Caco-2 (cell line): ENCODE measurements around the gene CENPL. TPM values are rescaled to one million over a fixed set of nuclear protein-coding genes. Genes with fewer than 3 reads are reported as not detected.
"Not testable (repeated sequence)": the region's sequence is repeated elsewhere in the genome, so short reads cannot be mapped to it uniquely, and the experiment has no call there.

Experiments
- BruUV-seq: library from RNA; stranded (reverse); fragments of 400-500 nt; replicated peaks from 2 replicates; lab custom pipeline; 2021; lab: Mats Ljungman, UMichigan
- CTCF ChIA-PET: fragments of 300-600 bp; sonication (Branson Sonifier 250); formaldehyde crosslinking; loops from one replicate; lab custom pipeline; 2022; ENCODE audit warnings: antibody characterized with exemption; lab: Charles Lee
- POLR2A ChIA-PET: fragments of 300-600 bp; sonication (Branson Sonifier 250); formaldehyde crosslinking; loops from one replicate; lab custom pipeline; 2022; ENCODE audit warnings: antibody characterized with exemption; lab: Charles Lee
- DNase-seq, 2 experiments: peaks; one replicate each; pipeline versions ENCODE4 v3.0.0 to v3.0.0-alpha.2; 2020 to 2022
- H3K27me3 ChIP-seq: replicated peaks from 2 replicates; pipeline ENCODE4 v1.6.0; 2011; ENCODE audit warnings: low read length; ENCODE audit not compliant: control insufficient read depth, insufficient read depth
- H3K36me3 ChIP-seq: 2 replicates; pipeline ENCODE4 v1.5.1; 2011; ENCODE audit warnings: low read length; ENCODE audit not compliant: control insufficient read depth, insufficient read depth
- H3K4me1 ChIP-seq: fragments of 250-450 bp; sonication (Bioruptor Pico); 2 replicates; pipeline ENCODE4 v1.5.1; 2020; ENCODE audit warnings: mild to moderate bottlenecking
- H3K4me3 ChIP-seq: 2 replicates; pipeline ENCODE4 v1.5.1; 2011; ENCODE audit warnings: low read depth, mild to moderate bottlenecking, control low read depth, low read length
- H3K9me3 ChIP-seq: fragments of 250-450 bp; sonication (Bioruptor Pico); 2 replicates; pipeline ENCODE4 v1.5.1; 2020; ENCODE audit warnings: mild to moderate bottlenecking, moderate library complexity
- H3K27ac Mint-ChIP-seq: one replicate; pipeline ENCODE4 v1.8.0; 2022; ENCODE audit warnings: mixed read lengths; ENCODE audit not compliant: unreplicated experiment
- H3K27me3 Mint-ChIP-seq: one replicate; pipeline ENCODE4 v1.8.0; 2022; ENCODE audit warnings: mixed read lengths; ENCODE audit not compliant: insufficient read depth, unreplicated experiment
- H3K36me3 Mint-ChIP-seq: one replicate; pipeline ENCODE4 v1.8.0; 2022; ENCODE audit warnings: mild to moderate bottlenecking, mixed read lengths; ENCODE audit not compliant: insufficient read depth, unreplicated experiment
- H3K4me1 Mint-ChIP-seq: one replicate; pipeline ENCODE4 v1.8.0; 2022; ENCODE audit warnings: low read depth, mixed read lengths; ENCODE audit not compliant: unreplicated experiment
- H3K4me3 Mint-ChIP-seq: one replicate; pipeline ENCODE4 v1.8.0; 2022; ENCODE audit warnings: mild to moderate bottlenecking, moderate library complexity, mixed read lengths; ENCODE audit not compliant: unreplicated experiment
- H3K9me3 Mint-ChIP-seq: one replicate; pipeline ENCODE4 v1.8.0; 2022; ENCODE audit warnings: mixed read lengths; ENCODE audit not compliant: unreplicated experiment
- CTCF ChIP-seq, 2 experiments: fragments of 200-600 bp in 1 of 2; IDR thresholded peaks; 1 replicate in 1 of 2; 2 replicates in 1 of 2; pipeline versions ENCODE4 v1.5.1 to v1.8.0; 2011 to 2022; ENCODE audit warnings: antibody characterized with exemption in 1 of 2, control low read depth in 1 of 2, inconsistent platforms in 1 of 2, low read depth in 1 of 2, low read length in 1 of 2, mild to moderate bottlenecking in 1 of 2, moderate library complexity in 1 of 2; ENCODE audit not compliant: insufficient read depth in 1 of 2, severe bottlenecking in 1 of 2, unreplicated experiment in 1 of 2
- intact Hi-C: fragments of 100-400 bp; cut with micrococcal nuclease; formaldehyde crosslinking; loops from one replicate; pipeline ENCODE4 v1.10.0; 2022; ENCODE audit not compliant: unreplicated experiment
- total RNA-seq: library from RNA; stranded (reverse); gene quantifications from 2 replicates; pipeline ENCODE4 v1.2.3, GENCODE V29; 2022

The CENPL gene
- total RNA-seq, 1 experiment from 2014 or later: 21.3 TPM

- no peaks in the 10 kb centered on the region for H3K27me3 ChIP-seq
- POLR2A ChIA-PET: interaction anchor here (0.5 kb wide), 1 partner anchor 242 kb away, joined by 3 read pairs; the partner anchor contains the start of gene RC3H1
- H3K4me1 ChIP-seq: no peaks in the 10 kb centered on the region
- CTCF ChIA-PET: no interaction called here
- no peak overlapping the region for H3K4me3 Mint-ChIP-seq
- no peak overlapping the region for H3K4me3 ChIP-seq
- no peak for DNase-seq
- no peak overlapping the region for H3K27ac Mint-ChIP-seq
- H3K36me3 ChIP-seq: peaks cover 2% of the 10 kb centered on the region; the same call in 1 of the 2 replicates
- H3K4me1 Mint-ChIP-seq: no peaks in the 10 kb centered on the region
- H3K9me3 Mint-ChIP-seq: peaks cover 13% of the 10 kb centered on the region
- H3K9me3 ChIP-seq: no peaks in the 10 kb centered on the region
- no peaks in the 10 kb centered on the region for H3K27me3 Mint-ChIP-seq
- intact Hi-C loops: no loop called here
- TF ChIP-seq CTCF (IDR thresholded peaks at IDR 0.05; ENCODE audit: insufficient read depth in 1 of 2, low read depth in 1 of 2, low read length in 1 of 2, severe bottlenecking in 1 of 2, unreplicated experiment in 1 of 2): no peak
- no TSS peak for BruUV-seq
- H3K36me3 Mint-ChIP-seq: peaks cover 47% of the 10 kb centered on the region
Observed at GRCh38 chr1:173779936-173780335, 44.7 kb downstream of the CENPL start.

- H3K4me3 Mint-ChIP-seq: no peak overlapping the region
- CTCF ChIA-PET: no interaction called here
- POLR2A ChIA-PET: no interaction called here
- no peaks in the 10 kb centered on the region for H3K4me1 Mint-ChIP-seq
- no peaks in the 10 kb centered on the region for H3K4me1 ChIP-seq
- TF ChIP-seq CTCF (IDR thresholded peaks at IDR 0.05; ENCODE audit: insufficient read depth in 1 of 2, low read depth in 1 of 2, low read length in 1 of 2, severe bottlenecking in 1 of 2, unreplicated experiment in 1 of 2): no peak
- H3K36me3 ChIP-seq: peaks cover 2% of the 10 kb centered on the region; the same call in 1 of the 2 replicates
- peaks cover 13% of the 10 kb centered on the region for H3K9me3 Mint-ChIP-seq
- peaks cover 25% of the 10 kb centered on the region for H3K36me3 Mint-ChIP-seq
- H3K27me3 Mint-ChIP-seq: no peaks in the 10 kb centered on the region
- no TSS peak for BruUV-seq
- H3K27ac Mint-ChIP-seq: no peak overlapping the region
- DNase-seq: no peak
- no peaks in the 10 kb centered on the region for H3K27me3 ChIP-seq
- H3K4me3 ChIP-seq: no peak overlapping the region
- H3K9me3 ChIP-seq: no peaks in the 10 kb centered on the region
- intact Hi-C loops: no loop called here
Observed at GRCh38 chr1:173775578-173776226, 49.0 kb downstream of the CENPL start.

- ChIA-PET CTCF (no interaction called here), POLR2A (no interaction called here)
- no peak overlapping the region for H3K27ac Mint-ChIP-seq
- no peaks in the 10 kb centered on the region for H3K4me1 Mint-ChIP-seq
- intact Hi-C loops: no loop called here
- no peaks in the 10 kb centered on the region for H3K36me3 ChIP-seq
- H3K36me3 Mint-ChIP-seq: peaks cover 5% of the 10 kb centered on the region
- TF ChIP-seq CTCF (IDR thresholded peaks at IDR 0.05; ENCODE audit: insufficient read depth in 1 of 2, low read depth in 1 of 2, low read length in 1 of 2, severe bottlenecking in 1 of 2, unreplicated experiment in 1 of 2): no peak
- H3K27me3 ChIP-seq: no peaks in the 10 kb centered on the region
- no peak overlapping the region for H3K4me3 Mint-ChIP-seq
- H3K4me1 ChIP-seq: no peaks in the 10 kb centered on the region
- H3K27me3 Mint-ChIP-seq: no peaks in the 10 kb centered on the region
- BruUV-seq: no TSS peak
- H3K9me3 Mint-ChIP-seq: peaks cover 4% of the 10 kb centered on the region
- no peak overlapping the region for H3K4me3 ChIP-seq
- no peaks in the 10 kb centered on the region for H3K9me3 ChIP-seq
- DNase-seq: no peak
Observed at GRCh38 chr1:173771560-173771959, 53.1 kb downstream of the CENPL start.

GRCh38 chr1:173770330-173770729 lies 54.4 kb downstream of the CENPL start:
- H3K27me3 Mint-ChIP-seq, H3K4me1 Mint-ChIP-seq, H3K36me3 Mint-ChIP-seq, H3K9me3 Mint-ChIP-seq, H3K4me3 Mint-ChIP-seq, intact Hi-C loops, POLR2A ChIA-PET, H3K4me3 ChIP-seq, H3K27ac Mint-ChIP-seq, BruUV-seq, CTCF ChIA-PET, H3K36me3 ChIP-seq, H3K9me3 ChIP-seq, DNase-seq, H3K27me3 ChIP-seq, H3K4me1 ChIP-seq: not testable (repeated sequence)
